HT1080 (cell line): ENCODE measurements around the gene TTF1. TPM values are rescaled to one million over a fixed set of nuclear protein-coding genes. Genes with fewer than 3 reads are reported as not detected.
A peak's percentile ranks its signal among the peaks of the same experiment; 100 is the strongest.

ENCODE experiments used
- small RNA-seq: library from RNA; depleted of rRNA; stranded (forward); fragments of <200 nt; gene quantifications from one replicate; pipeline ENCODE3, GENCODE V24; 2014
- total RNA-seq: library from RNA; depleted of rRNA; stranded (reverse); fragments of >200 nt; shearing (Covaris generic); gene quantifications from 2 replicates; pipeline ENCODE4 v1.2.3, GENCODE V29; 2014; rRNA removed

Gene TTF1
- total RNA-seq, 1 experiment from 2014 or later = 18.1 TPM

Small RNA genes lying within 50 kb of the gene (small RNA-seq; reads per million reads assigned to genes)
- gene RNU5D-2P = 0.98 reads per million, percentile 73 among the genes with 10 or more reads in this experiment

Other genes with a start within 250 kb of the TTF1 start
- 1.1 and 2.6 TPM in 2 replicates for gene NTNG2, start 244.8 kb downstream of the TTF1 start, total RNA-seq
- gene SETX, start 51.9 kb downstream of the TTF1 start, total RNA-seq = 16.1 and 17.9 TPM in 2 replicates
- not detected in 2 replicates for gene CFAP77, start 3.4 kb upstream of the TTF1 start, total RNA-seq
- not detected in 2 replicates for gene BARHL1, start 175.8 kb upstream of the TTF1 start, total RNA-seq